ENCODE measurements around the gene CTNND2. TPM values are rescaled to one million over a fixed set of nuclear protein-coding genes. Genes with fewer than 3 reads are reported as not detected.

The CTNND2 gene
- total RNA-seq, 1 donor from 2014 or later, result 13.9 TPM

- no peak overlapping the region for H3K9ac ChIP-seq
- TF ChIP-seq EZH2 (IDR thresholded peaks at IDR 0.05), result no peak
- TF ChIP-seq EZH2phosphoT487 (IDR thresholded peaks at IDR 0.05), result peak; percentile 28
- H3K4me2 ChIP-seq, result peak overlapping the region; percentile 93
- H3K79me2 ChIP-seq (ENCODE audit: low read depth), result peaks cover 29% of the 10 kb centered on the region
- Mint-ChIP-seq H3K27ac (no peak overlapping the region), H3K27me3 (ENCODE audit: insufficient read depth, low read depth) (peaks cover 4% of the 10 kb centered on the region), H3K9me3 (no peaks in the 10 kb centered on the region), H3K36me3 (no peaks in the 10 kb centered on the region), H3K4me1 (peaks cover 32% of the 10 kb centered on the region), H3K4me3 (peak overlapping the region; percentile 85)
- no peak overlapping the region for H3K27ac ChIP-seq
- peaks cover 24% of the 10 kb centered on the region for H4K20me1 ChIP-seq (ENCODE audit: low read depth)
- peak overlapping the region; percentile 95 for H2AFZ ChIP-seq (replicated peaks)
- H3F3A ChIP-seq (ENCODE audit: low read depth), result peaks cover 20% of the 10 kb centered on the region
- H3K36me3 ChIP-seq, result no peaks in the 10 kb centered on the region
- peak overlapping the region; percentile 84 for H3K4me3 ChIP-seq
- H3K9me3 ChIP-seq (ENCODE audit: low read depth), result no peaks in the 10 kb centered on the region
- peaks cover 61% of the 10 kb centered on the region for H3K27me3 ChIP-seq
- peak; percentile 62 for DNase-seq (ENCODE audit: low spot score)
- peaks cover 21% of the 10 kb centered on the region for H3K4me1 ChIP-seq
These were observed 1.1 kb downstream of the CTNND2 start for GRCh38 chr5:11903121-11903613.

GRCh38 chr5:11902201-11902619, 2.0 kb downstream of the CTNND2 start:
- Histone ChIP-seq H3K27me3 (peaks cover 59% of the 10 kb centered on the region), H4K20me1 (ENCODE audit: low read depth) (peaks cover 24% of the 10 kb centered on the region), H3K27ac (no peak overlapping the region), H3K4me2 (peak overlapping the region; percentile 93), H3K9me3 (ENCODE audit: low read depth) (no peaks in the 10 kb centered on the region), H2AFZ (replicated peaks) (no peak overlapping the region), H3K4me3 (peak overlapping the region; percentile 84), H3K9ac (no peak overlapping the region), H3K79me2 (ENCODE audit: low read depth) (peaks cover 29% of the 10 kb centered on the region), H3K4me1 (peaks cover 29% of the 10 kb centered on the region), H3F3A (ENCODE audit: low read depth) (peaks cover 28% of the 10 kb centered on the region), H3K36me3 (no peaks in the 10 kb centered on the region)
- Mint-ChIP-seq H3K27me3 (ENCODE audit: insufficient read depth, low read depth) (peaks cover 4% of the 10 kb centered on the region), H3K36me3 (no peaks in the 10 kb centered on the region), H3K4me1 (peaks cover 42% of the 10 kb centered on the region), H3K4me3 (peak overlapping the region; percentile 85), H3K9me3 (no peaks in the 10 kb centered on the region), H3K27ac (no peak overlapping the region)
- TF ChIP-seq EZH2phosphoT487 (IDR thresholded peaks at IDR 0.05) (no peak), CTCF (IDR thresholded peaks at IDR 0.05) (no peak), EZH2 (IDR thresholded peaks at IDR 0.05) (no peak)
- DNase-seq (ENCODE audit: low spot score), result peak; percentile 39

- H3K27ac Mint-ChIP-seq, result no peak overlapping the region
- no peak overlapping the region for H2AFZ ChIP-seq (replicated peaks)
- H3K27ac ChIP-seq, result no peak overlapping the region
- peaks cover 6% of the 10 kb centered on the region for H3K9me3 Mint-ChIP-seq
- peaks cover 2% of the 10 kb centered on the region for H3K36me3 Mint-ChIP-seq
- TF ChIP-seq EZH2 (IDR thresholded peaks at IDR 0.05) (no peak), CTCF (IDR thresholded peaks at IDR 0.05) (no peak), EZH2phosphoT487 (IDR thresholded peaks at IDR 0.05) (no peak)
- peaks cover 30% of the 10 kb centered on the region for H3K4me1 Mint-ChIP-seq
- H4K20me1 ChIP-seq (ENCODE audit: low read depth), result peaks cover 19% of the 10 kb centered on the region
- DNase-seq (ENCODE audit: low spot score), result no peak
- peaks cover 20% of the 10 kb centered on the region for H3F3A ChIP-seq (ENCODE audit: low read depth)
- H3K4me2 ChIP-seq, result no peak overlapping the region
- H3K36me3 ChIP-seq, result no peaks in the 10 kb centered on the region
- H3K4me3 Mint-ChIP-seq, result no peak overlapping the region
- no peaks in the 10 kb centered on the region for H3K27me3 Mint-ChIP-seq (ENCODE audit: insufficient read depth, low read depth)
- peaks cover 25% of the 10 kb centered on the region for H3K4me1 ChIP-seq
- no peak overlapping the region for H3K9ac ChIP-seq
- no peak overlapping the region for H3K4me3 ChIP-seq
- H3K79me2 ChIP-seq (ENCODE audit: low read depth), result peaks cover 29% of the 10 kb centered on the region
- no peaks in the 10 kb centered on the region for H3K9me3 ChIP-seq (ENCODE audit: low read depth)
- peaks cover 33% of the 10 kb centered on the region for H3K27me3 ChIP-seq
These were observed 5.5 kb downstream of the CTNND2 start for GRCh38 chr5:11898787-11899186.

- H3K27me3 ChIP-seq, result peaks cover 26% of the 10 kb centered on the region
- Mint-ChIP-seq H3K36me3 (peaks cover 2% of the 10 kb centered on the region), H3K4me3 (no peak overlapping the region), H3K27ac (no peak overlapping the region), H3K9me3 (peaks cover 6% of the 10 kb centered on the region), H3K4me1 (peaks cover 26% of the 10 kb centered on the region), H3K27me3 (ENCODE audit: insufficient read depth, low read depth) (no peaks in the 10 kb centered on the region)
- H3K4me1 ChIP-seq, result peaks cover 21% of the 10 kb centered on the region
- peak overlapping the region; percentile 1 for H3K4me3 ChIP-seq
- no peak overlapping the region for H3K9ac ChIP-seq
- no peak overlapping the region for H2AFZ ChIP-seq (replicated peaks)
- peaks cover 13% of the 10 kb centered on the region for H4K20me1 ChIP-seq (ENCODE audit: low read depth)
- H3K9me3 ChIP-seq (ENCODE audit: low read depth), result no peaks in the 10 kb centered on the region
- H3K36me3 ChIP-seq, result no peaks in the 10 kb centered on the region
- H3K79me2 ChIP-seq (ENCODE audit: low read depth), result peaks cover 28% of the 10 kb centered on the region
- H3K4me2 ChIP-seq, result peak overlapping the region; percentile 4
- TF ChIP-seq CTCF (IDR thresholded peaks at IDR 0.05) (no peak), EZH2phosphoT487 (IDR thresholded peaks at IDR 0.05) (no peak), EZH2 (IDR thresholded peaks at IDR 0.05) (no peak)
- peaks cover 10% of the 10 kb centered on the region for H3F3A ChIP-seq (ENCODE audit: low read depth)
- DNase-seq (ENCODE audit: low spot score), result peak; percentile 54
- no peak overlapping the region for H3K27ac ChIP-seq
These were observed 6.5 kb downstream of the CTNND2 start for GRCh38 chr5:11897781-11898180.
